Activated CD4-positive, CD25-positive, alpha-beta regulatory T cell treated with anti-CD3 and anti-CD28 coated beads, Interleukin-2, amount 50 U/mL, for 72 hours (primary cell): Measurements from ENCODE around the gene AADAC.
"Not testable (repeated sequence)": the region's sequence is repeated elsewhere in the genome, so short reads cannot be mapped to it uniquely, and the experiment has no call there.

Experiments
- DNase-seq: peaks from one replicate; pipeline ENCODE4 v3.0.0; 2021

The AADAC gene

GRCh38 chr3:151800431-151800830 lies 13.5 kb upstream of the AADAC start:
- DNase-seq = no peak

DNA sequence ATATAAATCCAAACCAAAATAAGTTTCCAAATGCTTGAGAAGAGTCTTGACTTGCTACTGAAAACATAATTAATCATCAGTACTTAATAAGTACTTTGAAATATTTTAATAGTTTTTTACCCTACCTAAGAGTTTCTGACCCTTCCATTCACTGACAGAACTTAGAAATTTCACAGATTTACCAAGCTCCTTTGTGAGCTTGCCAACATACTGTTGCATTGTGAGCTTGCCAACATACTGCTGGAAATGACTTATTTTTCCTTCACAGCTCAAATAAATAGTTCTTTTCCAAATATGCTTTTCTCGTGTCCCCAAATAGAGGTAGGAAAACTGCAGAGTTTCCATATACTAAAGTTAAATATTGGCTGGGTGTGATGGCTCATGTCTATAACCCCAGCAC lies 9.6 kb upstream of the AADAC start:
- DNase-seq = no peak

DNA sequence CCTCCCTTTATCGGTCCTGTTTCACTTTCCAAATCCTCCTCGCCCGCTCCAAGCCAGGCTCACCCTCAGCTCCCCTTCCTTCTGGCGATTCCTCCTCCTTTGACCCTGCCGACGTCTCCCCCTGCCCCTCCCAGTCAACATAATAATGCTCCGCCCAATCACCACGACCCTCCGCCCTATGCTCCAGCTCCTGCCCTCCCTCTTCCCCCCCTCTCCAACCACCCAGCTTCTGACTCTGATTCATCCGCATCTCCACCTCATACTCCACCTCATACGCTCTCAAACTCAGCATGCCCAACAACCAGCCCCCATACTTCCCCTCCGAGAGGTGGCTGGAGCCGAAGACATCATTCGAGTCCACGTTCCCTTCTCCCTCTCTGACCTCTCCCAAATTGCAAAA lies 7.1 kb upstream of the AADAC start:
- DNase-seq = no peak

DNA sequence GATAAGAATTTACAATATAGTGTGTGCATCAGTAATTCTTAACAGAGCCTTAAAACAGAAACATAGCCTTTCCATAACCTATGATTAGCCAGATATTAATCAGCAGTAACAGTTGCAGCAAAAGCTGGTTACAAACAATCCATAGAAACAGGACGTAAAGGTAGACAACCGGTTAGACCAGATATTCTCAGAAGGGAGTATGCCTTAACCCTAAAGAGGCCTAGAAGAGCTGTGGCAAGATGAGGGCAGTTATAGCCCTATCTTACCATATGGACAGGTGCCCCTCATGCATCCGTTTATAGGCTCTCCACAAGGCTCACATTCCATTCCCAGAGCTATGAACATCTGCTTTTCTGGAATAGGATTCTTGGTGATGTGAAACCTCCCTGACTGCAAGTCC lies 5.0 kb upstream of the AADAC start:
- DNase-seq = not testable (repeated sequence)

- no peak for DNase-seq
Measured at GRCh38 chr3:151811474-151811873, 2.4 kb upstream of the AADAC start.

DNA sequence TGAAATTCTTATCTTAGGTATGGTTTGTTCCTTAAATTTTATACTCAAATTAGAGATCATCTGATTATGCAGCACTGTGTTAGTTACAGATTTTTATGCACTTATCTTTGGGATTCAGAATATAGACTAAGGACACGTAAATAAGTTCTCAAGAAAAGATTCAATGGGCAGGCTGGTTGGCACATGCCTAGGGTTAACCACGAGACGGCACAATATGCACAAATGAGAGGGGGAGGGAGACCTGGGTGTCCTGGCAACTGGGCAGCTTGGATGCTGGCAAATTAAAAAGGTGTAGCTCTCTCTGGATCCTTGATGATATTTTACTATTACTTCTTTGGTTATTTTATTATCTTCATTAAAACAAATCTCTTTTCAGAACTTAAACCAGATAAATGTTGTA lies 672 bp downstream of the AADAC start:
- DNase-seq = no peak

DNA sequence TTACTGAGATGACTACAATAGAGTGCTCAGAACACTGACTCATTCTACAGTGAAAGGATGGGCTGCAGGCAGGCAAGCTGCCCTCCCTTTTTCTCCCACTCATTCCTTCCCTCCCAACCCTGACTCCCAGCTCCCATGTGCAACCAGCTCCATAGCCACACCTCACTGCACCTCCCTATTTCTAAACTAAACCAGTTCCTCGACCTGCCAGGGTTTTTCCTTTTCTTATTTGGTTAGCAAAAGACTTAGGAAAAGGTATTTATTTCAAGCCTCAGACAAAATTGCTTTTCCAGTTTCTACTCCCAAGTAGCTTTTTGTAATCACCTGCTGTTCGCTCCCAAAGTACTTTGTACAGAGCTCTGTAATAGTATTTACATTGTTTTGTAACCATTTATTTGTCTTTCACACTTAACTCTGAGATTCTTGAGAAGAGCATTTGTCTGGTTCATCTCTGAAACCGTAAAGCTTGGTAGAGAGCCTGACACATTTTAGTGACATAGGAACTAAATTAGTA lies 2.2 kb downstream of the AADAC start:
- no peak for DNase-seq

GRCh38 chr3:151817473-151817872 lies 3.6 kb downstream of the AADAC start:
- no peak for DNase-seq

DNA sequence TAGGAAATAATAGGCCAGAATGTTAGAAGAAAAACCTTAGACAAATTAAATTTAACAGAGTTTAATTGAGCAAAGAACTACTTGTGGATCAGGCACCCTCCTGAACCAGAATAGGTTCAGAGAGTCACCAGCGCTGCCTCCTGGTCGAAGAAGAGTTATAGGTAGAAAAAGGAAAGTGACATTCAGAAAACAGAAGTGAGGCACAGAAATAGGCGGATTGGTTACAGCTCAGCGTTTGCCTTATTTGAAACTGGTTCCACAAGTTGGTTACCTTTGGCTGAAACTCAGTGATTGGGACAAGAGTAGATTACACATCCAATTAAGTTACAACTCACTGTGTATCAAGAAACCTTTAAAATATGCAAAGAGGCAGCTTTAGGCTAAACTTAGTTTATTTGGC lies 4.4 kb downstream of the AADAC start:
- no peak for DNase-seq

- no peak for DNase-seq
Measured at GRCh38 chr3:151819910-151820309, 6.0 kb downstream of the AADAC start.

GRCh38 chr3:151827816-151828215 lies 13.9 kb downstream of the AADAC start:
- no peak for DNase-seq

- DNase-seq = no peak
Measured at GRCh38 chr3:151835751-151836525, 22.0 kb downstream of the AADAC start.

GRCh38 chr3:151837057-151837456 lies 23.1 kb downstream of the AADAC start:
- no peak for DNase-seq

DNA sequence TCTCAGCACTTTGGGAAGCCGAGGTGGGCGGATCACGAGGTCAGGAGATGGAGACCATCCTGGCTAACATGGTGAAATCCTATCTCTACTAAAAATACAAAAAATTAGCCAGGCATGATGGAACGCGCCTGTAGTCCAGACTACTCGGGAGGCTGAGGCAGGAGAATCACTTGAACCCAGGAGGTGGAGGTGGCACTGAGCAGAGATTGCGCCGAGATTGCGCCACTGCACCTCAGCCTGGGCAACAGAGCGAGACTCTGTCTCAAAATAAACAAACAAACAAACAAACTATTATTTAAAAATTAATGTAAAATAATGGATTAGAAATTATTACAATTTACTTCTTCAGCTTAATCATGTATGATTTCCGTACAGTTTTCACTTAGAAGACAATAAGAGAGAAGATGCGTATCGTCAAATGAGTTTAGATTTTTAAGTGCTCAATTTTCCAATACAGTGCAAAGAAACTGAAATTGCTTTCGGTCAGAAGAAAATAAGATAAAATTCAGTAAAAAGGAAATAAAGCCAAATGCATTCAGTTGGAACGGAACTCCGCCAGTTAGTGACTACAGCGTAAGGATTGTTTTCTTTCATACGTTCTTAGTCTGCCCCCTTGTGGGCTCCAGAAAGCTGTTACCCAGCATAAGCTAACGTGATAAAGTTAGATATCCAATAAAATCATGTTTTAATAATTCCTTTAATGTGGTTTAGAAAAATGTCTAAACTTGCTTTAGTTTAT lies 24.8 kb downstream of the AADAC start:
- DNase-seq = no peak

GRCh38 chr3:151839313-151839631 lies 25.4 kb downstream of the AADAC start:
- no peak for DNase-seq

- DNase-seq = no peak
Measured at GRCh38 chr3:151841801-151842200, 27.9 kb downstream of the AADAC start.

GRCh38 chr3:151843275-151843674 lies 29.4 kb downstream of the AADAC start:
- DNase-seq = no peak

DNA sequence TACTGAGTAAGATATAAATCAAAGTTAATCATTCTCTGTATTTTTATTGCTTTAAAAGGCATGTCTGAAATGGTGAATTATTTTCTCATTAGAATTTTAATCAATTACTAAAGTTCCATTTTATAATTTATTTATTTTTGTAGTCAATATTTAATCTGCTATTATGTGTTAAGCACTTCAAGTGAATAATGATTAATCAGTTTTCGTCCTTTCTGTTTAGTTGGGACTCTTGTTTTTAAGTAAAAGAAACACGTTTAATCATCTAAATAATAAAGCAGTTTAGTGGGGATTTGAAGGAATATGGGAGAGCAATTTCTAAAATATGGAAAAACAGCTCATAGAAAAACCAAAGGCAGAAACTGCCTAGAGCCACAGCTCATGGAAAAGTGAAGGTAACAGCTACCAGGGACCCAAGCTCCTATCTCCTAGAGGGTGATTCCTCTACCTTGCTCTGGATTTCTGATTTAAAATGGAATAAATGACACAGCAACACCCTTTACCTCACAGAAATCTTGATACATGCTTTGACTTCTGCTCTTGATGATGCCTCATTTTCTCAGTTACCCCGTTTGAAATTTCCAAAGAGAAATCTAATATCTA lies 31.5 kb downstream of the AADAC start:
- no peak for DNase-seq

DNA sequence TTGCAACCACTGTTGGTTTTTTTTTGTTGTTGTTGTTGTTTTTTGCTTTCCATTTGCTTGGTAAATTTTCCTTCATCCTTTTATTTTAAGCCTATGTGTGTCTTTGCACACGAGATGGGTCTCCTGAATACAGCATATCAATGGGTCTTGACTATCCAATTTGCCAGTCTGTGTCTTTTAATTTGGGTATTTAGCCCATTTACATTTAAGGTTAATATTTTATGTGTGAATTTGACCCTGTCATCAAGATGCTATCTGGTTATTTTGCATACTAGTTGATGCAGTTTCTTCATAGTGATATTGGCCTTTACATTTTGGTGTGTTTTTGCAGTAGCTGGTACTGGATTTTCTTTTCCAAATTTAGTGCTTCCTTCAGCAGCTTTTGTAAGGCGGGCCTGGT lies 36.1 kb downstream of the AADAC start:
- DNase-seq = not testable (repeated sequence)

GRCh38 chr3:151852074-151852811 lies 38.3 kb downstream of the AADAC start:
- DNase-seq = no peak

DNA sequence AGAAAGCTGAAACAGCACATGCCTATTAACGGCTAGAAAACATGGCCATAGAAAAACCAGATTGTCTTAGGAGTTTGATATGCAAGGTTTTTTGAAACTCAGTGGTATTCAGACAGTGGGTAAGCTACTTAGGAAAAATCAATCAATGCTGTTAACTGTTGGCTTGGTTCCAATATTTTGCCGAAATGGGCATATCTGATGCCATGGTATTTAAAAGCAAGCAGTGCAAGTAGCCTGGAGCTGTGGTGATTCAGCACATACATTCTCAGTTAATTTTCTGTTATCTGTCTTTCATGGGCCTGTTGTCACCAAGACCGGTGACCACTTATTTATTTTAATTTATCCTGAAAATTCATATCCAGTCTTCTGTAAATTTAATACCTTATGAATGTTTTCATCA lies 42.2 kb downstream of the AADAC start:
- no peak for DNase-seq

GRCh38 chr3:151856641-151857040 lies 42.7 kb downstream of the AADAC start:
- no peak for DNase-seq

DNA sequence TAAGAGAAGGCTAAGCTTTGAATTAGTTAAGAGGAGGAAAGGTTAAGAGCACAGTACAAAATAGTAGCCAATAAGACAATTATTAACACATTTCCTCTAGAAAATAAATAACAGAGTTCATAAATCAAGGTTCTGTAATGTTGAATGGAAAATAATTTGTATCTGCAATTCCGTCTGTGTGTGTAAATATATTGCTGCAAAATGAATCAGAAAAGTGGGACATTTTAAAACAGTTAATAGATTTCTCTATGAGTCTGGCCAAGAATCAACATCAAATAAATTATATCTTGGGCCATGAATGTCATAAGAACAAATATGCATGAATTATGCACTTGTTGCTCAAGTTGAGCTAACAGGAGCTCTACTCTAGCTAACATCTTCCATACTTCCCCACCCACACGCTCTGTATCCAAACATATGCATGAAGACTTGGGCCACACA lies 45.3 kb downstream of the AADAC start:
- DNase-seq = no peak
